Spinal cord (tissue), 10 donors: ENCODE results near the gene NUP62. TPM values are rescaled to one million over a fixed set of nuclear protein-coding genes. Genes with fewer than 3 reads are reported as not detected.

Experiments used
- DNase-seq, 6 donors: peaks; one replicate each; pipeline versions ENCODE4 v3.0.0 to v3.0.0-alpha.2; 2013 to 2015; ENCODE audit warnings: low spot score in 6 of 6, low read depth in 4 of 6
- H3K27ac ChIP-seq: one replicate; pipeline ENCODE4 v1.5.1; 2013; ENCODE audit warnings: low read depth, low read length, control low read depth
- H3K27me3 ChIP-seq: one replicate; pipeline ENCODE4 v1.6.1; 2013; ENCODE audit warnings: low read length; ENCODE audit not compliant: control insufficient read depth, insufficient read depth
- H3K36me3 ChIP-seq: one replicate; pipeline ENCODE4 v1.6.1; 2013; ENCODE audit warnings: low read length; ENCODE audit not compliant: control insufficient read depth, insufficient read depth
- H3K4me1 ChIP-seq: one replicate; pipeline ENCODE4 v1.6.1; 2013; ENCODE audit warnings: low read length; ENCODE audit not compliant: control insufficient read depth, insufficient read depth
- H3K4me3 ChIP-seq: one replicate; pipeline ENCODE4 v1.5.1; 2013; ENCODE audit warnings: low read depth, low read length, control low read depth
- H3K9me3 ChIP-seq: one replicate; pipeline ENCODE4 v1.6.1; 2013; ENCODE audit warnings: low read length; ENCODE audit not compliant: control insufficient read depth, insufficient read depth
- WGBS: methylation state at CpG from one replicate; pipeline ENCODE4 v1.1.5; 2013; ENCODE audit warnings: missing lambda C conversion rate; ENCODE audit not compliant: insufficient coverage; 5-methylcytosine and 5-hydroxymethylcytosine counted together
- polyA plus RNA-seq, 2 donors: library from polyadenylated mRNA; unstranded; fragments of 120-200 nt; gene quantifications; one replicate each; pipeline ENCODE4 v1.2.1, GENCODE V29; 2013; ENCODE audit not compliant: insufficient read length in 2 of 2
- total RNA-seq, 2 donors: library from RNA; depleted of rRNA in 1 of 2; stranded (reverse); fragments of 120-200 nt in 1 of 2; fragments of >200 nt in 1 of 2; gene quantifications; one replicate each; pipeline versions ENCODE4 v1.2.3 to v1.2.4, GENCODE V29; 2013 to 2014
- donor health status: healthy.

The NUP62 gene
- total and polyA plus RNA-seq, 4 donors: 16.9 to 51.3 (median 44.7) TPM

DNA sequence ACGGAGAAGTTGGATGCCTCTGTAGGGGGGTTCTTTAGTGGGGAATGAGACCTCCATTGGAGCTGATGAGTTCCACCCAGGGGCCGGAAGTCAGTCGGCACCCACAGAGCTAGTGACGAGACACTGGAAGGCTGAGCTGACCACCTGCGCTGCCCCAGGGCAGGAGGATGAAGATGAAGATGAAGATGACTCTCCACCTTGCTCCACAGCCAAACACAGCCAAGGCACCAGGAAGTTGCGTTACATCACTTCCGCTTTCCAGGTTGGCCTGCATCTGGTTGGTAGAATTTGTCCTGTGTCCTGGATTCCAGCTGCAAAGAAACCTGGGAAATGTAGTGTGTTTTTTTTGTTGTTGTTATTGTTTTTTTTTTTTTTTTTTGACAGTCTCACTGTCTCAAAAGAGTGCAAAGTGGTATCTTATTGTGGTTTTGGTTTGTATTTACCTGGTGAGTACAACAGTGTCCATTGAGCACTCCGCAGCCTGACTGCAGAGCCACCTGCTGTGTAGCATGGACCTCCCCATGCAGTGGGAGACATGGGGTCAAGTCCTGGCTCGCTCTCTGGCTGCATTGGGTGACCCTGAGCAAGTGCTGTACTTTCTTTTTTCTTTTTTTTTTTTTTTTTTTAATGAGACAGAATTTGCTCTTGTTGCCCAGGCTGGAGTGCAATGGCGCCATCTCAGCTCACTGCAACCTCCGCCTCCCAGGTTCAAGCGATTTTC lies 49.9 kb downstream of the NUP62 start:
- Histone ChIP-seq H3K4me3 (no peak overlapping the region), H3K27me3 (no peaks in the 10 kb centered on the region), H3K36me3 (peaks cover 69% of the 10 kb centered on the region), H3K4me1 (peaks cover 23% of the 10 kb centered on the region), H3K9me3 (no peaks in the 10 kb centered on the region), H3K27ac (no peak overlapping the region)
- DNase-seq: no peak
- 94% methylated on average over 7 of the region's 12 CpGs for WGBS

DNA sequence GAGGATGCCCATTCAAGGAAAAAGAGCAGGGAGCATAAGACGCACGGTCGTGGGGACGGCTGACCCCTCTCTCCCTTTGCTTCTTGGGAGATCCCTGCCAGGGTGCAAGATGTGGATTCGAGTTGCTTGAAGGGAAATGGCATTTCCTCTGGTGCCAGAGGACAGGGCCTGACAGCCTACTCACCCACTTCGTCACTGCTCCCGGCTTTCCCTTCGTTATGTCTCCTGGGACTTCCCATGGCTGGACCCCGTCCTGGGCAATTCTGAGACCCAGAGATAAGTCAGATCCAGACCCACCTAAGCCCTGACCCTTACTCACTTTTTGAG lies 50.6 kb downstream of the NUP62 start:
- H3K4me3 ChIP-seq: no peak overlapping the region
- no peaks in the 10 kb centered on the region for H3K27me3 ChIP-seq
- WGBS: 82% methylated on average over 9 of the region's 9 CpGs
- no peak for DNase-seq
- peaks cover 69% of the 10 kb centered on the region for H3K36me3 ChIP-seq
- H3K9me3 ChIP-seq: no peaks in the 10 kb centered on the region
- H3K4me1 ChIP-seq: peaks cover 23% of the 10 kb centered on the region
- H3K27ac ChIP-seq: peak overlapping the region; percentile 100

DNA sequence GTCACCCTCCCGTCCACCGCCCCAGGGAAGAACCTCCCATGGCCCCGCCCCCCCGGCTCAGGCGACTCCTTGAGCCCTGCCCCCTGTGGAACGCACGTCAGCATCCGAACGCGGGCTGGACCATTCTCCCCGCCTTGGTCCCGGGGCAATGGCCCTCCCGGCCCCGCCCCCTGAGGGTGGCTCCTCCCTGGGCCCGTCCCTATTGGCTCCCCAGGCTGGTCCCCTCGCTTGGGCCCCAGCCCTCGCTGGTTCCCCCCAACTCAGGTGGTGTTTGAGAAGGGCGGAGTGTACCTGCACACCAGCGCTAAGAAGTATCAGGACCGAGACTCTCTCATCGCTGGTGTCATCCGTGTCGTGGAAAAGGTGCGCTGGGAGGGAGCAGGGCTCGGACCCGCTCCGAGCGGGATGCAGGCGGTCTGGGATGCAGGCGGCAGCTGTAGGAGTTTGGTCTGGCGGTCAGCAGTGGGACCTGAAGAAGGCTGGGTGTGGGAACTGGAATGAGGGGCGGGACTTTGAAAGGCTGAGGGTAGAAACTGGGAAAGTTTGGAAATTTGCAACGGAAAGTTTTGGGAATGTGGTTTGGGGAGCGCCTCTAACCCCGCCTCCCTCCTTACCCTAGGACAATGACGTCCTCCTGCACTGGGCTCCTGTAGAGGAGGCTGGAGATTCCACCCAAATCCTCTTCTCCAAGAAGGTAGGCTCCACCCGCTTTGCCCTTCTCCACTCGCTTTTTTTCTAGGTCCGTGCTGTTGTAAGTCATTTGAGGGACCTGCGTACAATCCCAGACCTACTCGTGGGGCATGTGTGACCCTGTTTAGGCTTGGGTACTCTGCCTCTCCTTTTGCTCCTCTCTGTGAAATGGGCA lies 51.2 kb downstream of the NUP62 start:
- WGBS: 5% methylated on average over 37 of the region's 41 CpGs
- peak overlapping the region; percentile 96 for H3K4me3 ChIP-seq
- H3K36me3 ChIP-seq: peaks cover 69% of the 10 kb centered on the region
- peak overlapping the region; percentile 100 for H3K27ac ChIP-seq
- peak in 5 of 6 donors; percentile 71 to 96 (median 81) for DNase-seq
- no peaks in the 10 kb centered on the region for H3K27me3 ChIP-seq
- no peaks in the 10 kb centered on the region for H3K9me3 ChIP-seq
- H3K4me1 ChIP-seq: peaks cover 23% of the 10 kb centered on the region

DNA sequence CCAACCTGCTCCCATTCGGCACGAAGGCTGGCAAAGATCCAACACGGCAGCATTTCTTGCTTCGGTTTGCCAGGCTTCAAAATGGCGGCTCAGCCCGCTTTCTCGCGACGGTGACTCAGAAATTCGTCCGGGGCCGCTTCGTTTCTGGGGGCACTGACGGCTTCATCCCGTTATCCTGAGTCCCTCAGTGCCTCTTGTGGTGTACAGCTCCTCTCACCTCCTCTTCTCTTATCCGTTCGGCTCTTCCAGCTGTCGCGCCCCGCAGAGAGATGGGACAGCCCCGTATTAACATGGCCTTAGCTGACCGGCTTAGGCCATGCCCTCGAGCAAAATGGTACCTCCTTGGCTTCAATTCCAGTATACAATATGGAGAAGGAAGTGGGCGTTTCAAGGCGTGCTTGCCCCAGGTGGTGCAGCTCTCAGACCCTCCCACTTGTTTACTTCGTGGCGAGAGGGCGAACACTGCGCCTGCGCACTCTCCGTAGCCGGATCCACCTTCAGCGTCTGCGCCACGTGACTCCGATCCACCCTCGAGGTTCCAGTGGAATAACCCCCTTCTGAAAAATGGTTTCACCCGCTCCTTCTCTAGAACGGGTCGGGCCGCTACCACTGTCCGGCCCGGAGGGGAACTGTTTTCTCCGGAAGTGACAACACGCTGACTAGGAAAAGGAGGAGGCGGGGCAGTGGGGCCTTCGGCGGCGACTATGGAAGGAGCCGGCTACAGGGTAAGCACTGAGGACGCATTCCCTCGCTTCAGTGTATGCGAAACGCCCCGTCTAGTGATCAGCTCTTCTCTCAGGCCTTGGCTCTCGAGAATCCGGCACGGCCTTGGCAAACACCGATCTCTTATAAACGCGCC lies 52.1 kb downstream of the NUP62 start, which contains the start of the genes AKT1S1 and TBC1D17:
Gene AKT1S1 (minus strand): TSS at position 336 of the 859 bp plus-strand sequence. CDS start 4,060 bp downstream, outside the sequence.
Gene TBC1D17 (plus strand): TSS at position 683 of the 859 bp plus-strand sequence. CDS start 22 bp downstream, at position 705.
- Histone ChIP-seq H3K9me3 (no peaks in the 10 kb centered on the region), H3K4me3 (peak within 1 kb of the TSS; percentile 96), H3K27ac (peak within 1 kb of the TSS; percentile 100), H3K27me3 (no peaks in the 10 kb centered on the region), H3K4me1 (peaks cover 23% of the 10 kb centered on the region), H3K36me3 (peaks cover 69% of the 10 kb centered on the region)
- under 1% methylated on average over 61 of the region's 61 CpGs for WGBS
- DNase-seq: peak; percentile 99 to 100 (median 100)

DNA sequence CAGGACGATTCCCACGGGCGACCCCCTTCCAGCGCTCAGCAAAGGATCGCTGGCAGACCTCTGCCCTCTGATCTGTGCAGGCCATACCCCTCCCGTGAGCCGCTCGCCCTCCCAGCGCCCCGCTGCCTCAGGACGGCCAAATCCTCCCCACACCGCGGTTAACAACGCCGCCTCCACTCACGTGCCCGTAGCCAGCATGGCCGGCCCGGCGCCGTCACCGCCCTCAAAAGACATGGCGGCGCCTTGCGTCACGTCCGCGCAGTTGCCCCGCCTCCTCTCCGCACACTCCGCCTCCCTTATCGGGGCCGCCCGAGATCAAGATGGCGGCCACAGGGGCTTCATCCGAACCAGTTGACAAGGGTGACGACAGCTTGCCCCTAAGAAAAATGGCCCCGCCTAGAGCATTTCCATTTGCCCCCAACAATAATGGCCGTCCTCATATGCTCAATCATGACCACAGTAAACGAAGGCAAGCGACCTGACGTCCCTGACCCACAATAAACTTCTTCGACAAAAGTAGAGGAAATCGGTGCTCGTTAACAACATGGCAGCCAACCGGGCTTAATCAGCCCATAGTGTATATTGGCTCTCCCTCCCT lies 52.8 kb downstream of the NUP62 start:
- Histone ChIP-seq H3K4me1 (peaks cover 23% of the 10 kb centered on the region), H3K27ac (peak overlapping the region; percentile 100), H3K27me3 (no peaks in the 10 kb centered on the region), H3K9me3 (no peaks in the 10 kb centered on the region), H3K36me3 (peaks cover 66% of the 10 kb centered on the region), H3K4me3 (peak overlapping the region; percentile 96)
- peak; percentile 96 to 100 (median 99) for DNase-seq
- WGBS: under 1% methylated on average over 46 of the region's 46 CpGs

DNA sequence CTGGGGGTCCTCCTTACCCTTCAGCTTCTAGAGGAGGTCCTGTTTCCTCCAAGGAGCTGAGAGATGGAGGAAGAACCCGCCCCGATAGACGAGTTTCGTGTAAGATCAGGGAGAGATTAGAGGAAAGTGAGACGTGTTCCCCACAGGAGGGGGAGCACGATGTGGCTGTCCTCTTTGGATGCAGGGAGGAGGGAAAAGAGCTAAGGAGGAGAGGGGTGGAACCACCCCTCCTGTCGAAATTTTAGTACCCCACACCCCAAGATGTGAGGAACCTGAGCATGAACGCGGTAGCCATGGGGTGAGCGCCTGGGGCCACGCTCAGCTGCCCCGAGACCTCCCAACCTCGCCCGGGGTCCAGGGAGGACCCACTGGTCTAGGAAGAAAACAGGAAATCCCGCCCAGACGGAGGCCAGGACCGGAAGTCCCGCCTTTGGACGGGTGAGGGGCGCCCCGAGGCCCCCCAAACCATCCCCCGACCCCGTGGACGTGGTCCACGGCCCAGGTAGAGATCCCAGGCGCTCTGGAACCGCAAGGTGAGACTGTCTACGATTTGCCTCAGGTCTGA lies 53.4 kb downstream of the NUP62 start:
- WGBS: under 1% methylated on average over 24 of the region's 28 CpGs
- H3K4me3 ChIP-seq: peak overlapping the region; percentile 96
- H3K27me3 ChIP-seq: no peaks in the 10 kb centered on the region
- peaks cover 25% of the 10 kb centered on the region for H3K4me1 ChIP-seq
- peak in 5 of 6 donors; percentile 52 to 93 (median 58) for DNase-seq
- peak overlapping the region; percentile 100 for H3K27ac ChIP-seq
- H3K36me3 ChIP-seq: peaks cover 66% of the 10 kb centered on the region
- no peaks in the 10 kb centered on the region for H3K9me3 ChIP-seq

DNA sequence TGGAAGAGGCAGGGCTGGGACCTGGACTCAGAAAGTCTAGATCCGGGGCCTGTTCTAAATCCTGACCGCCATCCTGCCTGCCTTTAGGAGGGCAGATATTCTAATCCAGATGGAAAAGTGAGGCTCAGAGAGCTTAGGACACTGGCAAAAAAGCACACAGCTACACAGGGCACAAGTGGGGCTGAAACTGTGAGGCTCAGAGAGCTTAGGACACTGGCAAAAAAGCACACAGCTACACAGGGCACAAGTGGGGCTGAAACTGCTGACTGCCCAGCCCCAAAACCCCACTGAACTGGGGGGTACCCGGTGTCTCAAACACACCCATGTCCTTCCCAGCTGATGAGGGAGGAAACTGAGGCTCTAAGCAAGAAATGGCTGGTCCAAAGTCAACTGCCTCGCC lies 54.1 kb downstream of the NUP62 start:
- peaks cover 33% of the 10 kb centered on the region for H3K4me1 ChIP-seq
- H3K27me3 ChIP-seq: no peaks in the 10 kb centered on the region
- H3K36me3 ChIP-seq: peaks cover 66% of the 10 kb centered on the region
- WGBS: 75% methylated on average over 1 of the region's 4 CpGs
- H3K4me3 ChIP-seq: no peak overlapping the region
- no peaks in the 10 kb centered on the region for H3K9me3 ChIP-seq
- no peak for DNase-seq
- H3K27ac ChIP-seq: peak overlapping the region; percentile 100

DNA sequence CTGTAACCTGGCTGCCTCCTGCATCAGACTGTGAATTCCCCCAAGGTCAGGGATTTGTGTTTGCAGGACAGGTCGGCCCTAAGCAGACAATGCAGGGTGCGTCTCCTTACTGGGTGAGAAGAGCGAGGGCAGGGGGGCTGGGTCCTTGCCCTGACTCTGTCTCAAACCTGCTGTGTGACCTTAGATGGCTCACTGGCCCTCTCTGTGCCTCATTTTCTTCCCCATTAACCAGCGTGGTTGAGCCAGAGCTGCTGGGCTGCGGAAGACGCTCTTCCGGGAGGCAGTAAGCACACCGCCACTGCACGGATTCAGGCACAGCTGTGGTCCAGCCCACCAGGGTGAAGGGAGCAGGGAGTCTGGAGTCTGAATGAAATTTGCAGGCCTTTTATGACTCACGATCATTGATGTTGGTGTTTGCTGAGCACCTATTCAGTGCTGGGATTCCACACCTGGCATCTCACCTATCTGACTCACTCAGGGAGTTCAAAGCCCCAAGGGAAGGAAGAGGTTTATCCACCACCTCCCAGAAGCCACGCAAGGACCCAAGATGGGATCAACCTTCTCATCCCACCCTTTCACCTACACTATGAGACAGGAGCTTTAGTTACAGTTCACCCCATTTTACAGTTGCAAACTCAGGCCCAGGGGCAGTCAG lies 54.7 kb downstream of the NUP62 start:
- peaks cover 38% of the 10 kb centered on the region for H3K4me1 ChIP-seq
- no peak for DNase-seq
- H3K27ac ChIP-seq: no peak overlapping the region
- H3K27me3 ChIP-seq: no peaks in the 10 kb centered on the region
- no peaks in the 10 kb centered on the region for H3K9me3 ChIP-seq
- H3K4me3 ChIP-seq: no peak overlapping the region
- 98% methylated on average over 11 of the region's 11 CpGs for WGBS
- H3K36me3 ChIP-seq: peaks cover 61% of the 10 kb centered on the region
